Measurements from ENCODE around the gene RTL1.

Gene RTL1

GRCh38 chr14:100866666-100867630 lies 36.6 kb downstream of the RTL1 start:
- no peak for DNase-seq (ENCODE audit: extremely low read depth, low read depth)
- no peak overlapping the region for H3K4me3 ChIP-seq (replicated peaks; ENCODE audit: low read depth, low read length)
- no peak for TF ChIP-seq CTCF (IDR thresholded peaks at IDR 0.05; ENCODE audit: low read depth, low read length, missing control alignments)

GRCh38 chr14:100865682-100866591 lies 37.6 kb downstream of the RTL1 start:
- no peak overlapping the region for H3K4me3 ChIP-seq (replicated peaks; ENCODE audit: low read depth, low read length)
- DNase-seq (ENCODE audit: extremely low read depth, low read depth): no peak
- no peak for TF ChIP-seq CTCF (IDR thresholded peaks at IDR 0.05; ENCODE audit: low read depth, low read length, missing control alignments)

GRCh38 chr14:100864960-100865681 lies 38.4 kb downstream of the RTL1 start:
- no peak for DNase-seq (ENCODE audit: extremely low read depth, low read depth)
- TF ChIP-seq CTCF (IDR thresholded peaks at IDR 0.05; ENCODE audit: low read depth, low read length, missing control alignments): no peak
- no peak overlapping the region for H3K4me3 ChIP-seq (replicated peaks; ENCODE audit: low read depth, low read length)

GRCh38 chr14:100864206-100864605 lies 39.3 kb downstream of the RTL1 start:
- TF ChIP-seq CTCF (IDR thresholded peaks at IDR 0.05; ENCODE audit: low read depth, low read length, missing control alignments): no peak
- no peak for DNase-seq (ENCODE audit: extremely low read depth, low read depth)
- no peak overlapping the region for H3K4me3 ChIP-seq (replicated peaks; ENCODE audit: low read depth, low read length)

GRCh38 chr14:100862793-100863192 lies 40.7 kb downstream of the RTL1 start:
- no peak overlapping the region for H3K4me3 ChIP-seq (replicated peaks; ENCODE audit: low read depth, low read length)
- DNase-seq (ENCODE audit: extremely low read depth, low read depth): no peak
- TF ChIP-seq CTCF (IDR thresholded peaks at IDR 0.05; ENCODE audit: low read depth, low read length, missing control alignments): no peak

GRCh38 chr14:100862277-100862676 lies 41.2 kb downstream of the RTL1 start:
- no peak overlapping the region for H3K4me3 ChIP-seq (replicated peaks; ENCODE audit: low read depth, low read length)
- no peak for DNase-seq (ENCODE audit: extremely low read depth, low read depth)
- no peak for TF ChIP-seq CTCF (IDR thresholded peaks at IDR 0.05; ENCODE audit: low read depth, low read length, missing control alignments)

Data from HFF-Myc (cell line).